Erythroblast (primary cell): ENCODE results near the gene RAI14.

ENCODE experiments used
- GATA1 ChIP-seq: IDR thresholded peaks from 2 replicates; pipeline ENCODE4 v1.6.1; 2011; ENCODE audit warnings: low read depth, mild to moderate bottlenecking, control low read depth, low read length, moderate library complexity
- POLR2A ChIP-seq: IDR thresholded peaks from 2 replicates; pipeline ENCODE4 v1.6.1; 2011; ENCODE audit warnings: mild to moderate bottlenecking, low read length

- TF ChIP-seq POLR2A, result no peak
- TF ChIP-seq GATA1, result no peak
Observed at GRCh38 chr5:34770486-34770885, 114.4 kb downstream of the RAI14 start.
